NCI-H2227 (cell line): ENCODE measurements around the gene HLCS.
A peak's percentile ranks its signal among the peaks of the same experiment; 100 is the strongest.

Experiments
- DNase-seq: peaks from one replicate; lab custom pipeline; 2025; ENCODE audit not compliant: unreplicated experiment; lab: John Stamatoyannopoulos, UW

The HLCS gene

GRCh38 chr21:36985751-36986594, 19.5 kb upstream of the HLCS start:
- DNase-seq = no peak

GRCh38 chr21:36981977-36982700, 15.7 kb upstream of the HLCS start:
- DNase-seq = no peak

GRCh38 chr21:36981049-36981391, 14.6 kb upstream of the HLCS start:
- DNase-seq = no peak

- DNase-seq = peak; percentile 53
Observed at GRCh38 chr21:36980280-36981048, 14.0 kb upstream of the HLCS start.

DNA sequence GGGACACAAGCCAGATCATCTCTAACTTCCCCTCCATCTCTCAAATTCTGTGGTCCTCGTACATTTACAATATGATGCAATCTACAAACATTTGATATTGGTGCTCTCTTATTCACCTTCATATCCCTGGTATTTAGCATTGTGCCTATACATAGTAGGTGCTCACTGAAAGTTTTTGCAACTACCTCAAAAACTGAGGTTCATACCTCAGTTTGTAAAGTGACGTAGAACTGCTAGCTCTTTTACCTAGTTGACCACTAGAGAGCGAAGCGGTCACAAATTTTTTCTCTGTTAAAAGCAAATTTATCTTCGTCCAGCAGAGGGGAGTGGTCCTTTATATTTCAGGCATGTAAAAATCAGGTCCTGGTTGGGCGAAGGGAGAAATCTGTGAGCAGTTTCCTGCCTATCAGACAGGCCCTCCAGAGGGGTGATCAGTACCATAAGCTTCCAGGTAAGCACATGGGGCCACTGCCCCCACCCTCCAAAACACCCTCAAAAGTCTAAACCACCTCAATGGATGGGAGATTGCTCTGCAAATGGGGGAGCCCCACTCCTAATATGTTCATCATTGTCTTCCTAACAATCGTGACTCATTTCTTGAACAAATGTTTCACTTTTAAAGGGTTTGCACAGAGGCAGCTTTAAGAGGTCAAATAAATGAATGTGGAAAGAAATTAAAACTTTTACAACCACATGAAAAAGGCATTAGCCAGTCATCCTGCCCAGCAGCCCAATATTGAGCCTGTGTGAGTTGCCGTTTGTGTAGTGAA, 10.6 kb upstream of the HLCS start:
- peak; percentile 87 for DNase-seq

- DNase-seq = no peak
Observed at GRCh38 chr21:36976228-36976861, 9.9 kb upstream of the HLCS start.

DNA sequence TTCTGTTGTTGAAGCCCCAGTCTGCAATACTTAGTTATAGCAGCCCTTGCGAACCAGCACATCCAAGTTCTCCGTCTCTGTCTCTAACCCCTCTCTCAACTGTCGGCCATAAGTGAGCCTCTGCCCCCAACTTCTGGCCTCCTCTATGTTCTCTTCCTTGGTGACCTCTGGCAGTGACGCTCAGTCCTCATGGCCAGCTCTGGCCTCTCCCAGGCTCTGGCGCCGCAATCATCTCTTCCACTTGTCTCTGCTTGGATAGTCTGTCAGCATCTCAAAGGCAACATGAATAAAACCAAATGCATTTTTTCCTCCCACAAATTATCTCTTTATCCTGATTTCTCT, 8.4 kb upstream of the HLCS start:
- DNase-seq = no peak

DNA sequence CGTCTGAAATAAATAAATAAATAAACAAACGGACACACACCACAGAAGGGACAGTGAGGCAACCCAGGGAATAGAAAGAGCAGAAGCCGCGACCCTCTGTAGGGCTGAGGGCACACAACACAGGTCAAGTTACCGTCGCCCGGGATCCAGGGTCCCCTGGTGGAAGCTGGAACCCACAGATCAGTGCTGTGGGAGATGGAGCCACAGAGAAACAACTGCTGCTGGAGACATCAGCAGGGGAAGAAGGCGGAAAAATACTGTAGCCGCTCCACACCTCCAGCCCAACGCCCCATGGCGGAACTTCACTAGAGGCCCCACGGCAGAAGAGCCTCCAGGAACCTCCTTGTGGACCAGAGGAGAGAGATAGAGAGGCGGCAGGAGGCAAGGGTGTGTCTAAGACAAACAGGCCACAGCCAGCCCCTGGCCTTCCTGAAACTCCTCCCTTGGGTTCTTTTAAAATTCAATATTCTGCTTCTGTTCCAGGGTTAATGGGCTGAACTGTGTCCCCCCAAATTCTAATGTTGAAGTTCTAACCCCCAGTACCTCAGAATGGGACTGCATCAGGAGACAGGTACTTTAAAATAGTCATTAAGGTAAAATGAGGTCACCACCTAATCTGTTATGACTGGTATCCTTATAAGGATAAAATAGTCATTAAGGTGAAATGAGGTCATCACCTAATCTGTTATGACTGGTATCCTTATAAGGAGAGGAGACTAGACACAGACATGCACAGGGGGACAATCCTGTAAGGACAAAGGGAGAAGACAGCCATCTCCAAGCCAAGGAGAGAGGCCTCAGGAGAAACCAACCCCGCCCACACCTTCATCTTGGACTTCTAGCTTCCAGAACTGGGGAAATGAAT, 7.7 kb upstream of the HLCS start:
- DNase-seq = no peak

DNA sequence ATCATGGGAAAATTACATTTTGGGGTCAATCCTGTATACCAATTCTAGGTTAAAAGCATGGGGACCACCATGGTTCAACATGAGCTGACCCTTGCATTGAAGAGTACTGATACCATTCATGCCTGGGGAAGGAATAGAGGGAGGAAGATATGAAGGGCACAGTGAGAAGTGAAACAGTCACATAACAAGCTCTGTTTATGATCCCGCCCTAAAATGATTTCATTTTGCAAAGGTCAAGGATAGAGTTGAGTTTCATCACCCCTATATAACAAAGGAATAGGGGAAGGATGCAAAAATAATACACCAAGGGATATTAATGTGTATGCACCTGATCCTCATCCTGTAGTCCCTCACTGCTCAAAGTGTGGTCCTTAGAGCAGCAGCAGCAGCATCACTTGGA, 2.5 kb upstream of the HLCS start:
- no peak for DNase-seq

GRCh38 chr21:36968414-36968813, 1.9 kb upstream of the HLCS start:
- DNase-seq = no peak

- peak; percentile 68 for DNase-seq
Observed at GRCh38 chr21:36966821-36967768, 626 bp upstream of the HLCS start.

- no peak for DNase-seq
Observed at GRCh38 chr21:36965720-36966065, 776 bp downstream of the HLCS start.

GRCh38 chr21:36964827-36965719, 1.4 kb downstream of the HLCS start:
- no peak for DNase-seq

GRCh38 chr21:36964398-36964797, 2.1 kb downstream of the HLCS start:
- no peak for DNase-seq

GRCh38 chr21:36962098-36962780, 4.2 kb downstream of the HLCS start:
- no peak for DNase-seq

- no peak for DNase-seq
Observed at GRCh38 chr21:36960676-36961284, 5.7 kb downstream of the HLCS start.
